Liver (tissue), 9 donors: Measurements from ENCODE around the gene JAK2. TPM values are rescaled to one million over a fixed set of nuclear protein-coding genes. Genes with fewer than 3 reads are reported as not detected.

Experiments
- DNase-seq: peaks from one replicate; pipeline ENCODE4 v3.0.0-alpha.2; 2017; ENCODE audit warnings: low spot score
- H3K27ac ChIP-seq, 2 donors: one replicate each; pipeline ENCODE4 v1.7.0; 2013; ENCODE audit warnings: inconsistent platforms in 2 of 2, low read length in 2 of 2, control low read depth in 1 of 2, low read depth in 1 of 2, mild to moderate bottlenecking in 1 of 2
- H3K27me3 ChIP-seq, 4 donors: one replicate each; pipeline versions ENCODE4 v1.6.1 to v1.7.0; 2013; ENCODE audit warnings: low read length in 3 of 4, inconsistent platforms in 1 of 4, mild to moderate bottlenecking in 1 of 4, moderate library complexity in 1 of 4; ENCODE audit not compliant: control insufficient read depth in 4 of 4, insufficient read depth in 4 of 4
- H3K36me3 ChIP-seq, 4 donors: one replicate each; pipeline versions ENCODE4 v1.6.1 to v1.7.0; 2013; ENCODE audit warnings: low read length in 3 of 4, mild to moderate bottlenecking in 3 of 4, low read depth in 1 of 4, moderate library complexity in 1 of 4; ENCODE audit not compliant: control insufficient read depth in 4 of 4, insufficient read depth in 3 of 4
- H3K4me1 ChIP-seq, 4 donors: one replicate each; pipeline versions ENCODE4 v1.6.1 to v1.7.0; 2013; ENCODE audit warnings: low read length in 3 of 4, mild to moderate bottlenecking in 3 of 4, moderate library complexity in 1 of 4; ENCODE audit not compliant: control insufficient read depth in 4 of 4, insufficient read depth in 4 of 4
- H3K4me3 ChIP-seq, 3 donors: one replicate each; pipeline versions ENCODE4 v1.6.1 to v1.7.0; 2013; ENCODE audit warnings: low read length in 3 of 3, control low read depth in 1 of 3, low read depth in 1 of 3, mild to moderate bottlenecking in 1 of 3
- H3K9ac ChIP-seq, 2 donors: one replicate each; pipeline ENCODE4 v1.7.0; 2013; ENCODE audit warnings: low read length in 2 of 2, mild to moderate bottlenecking in 2 of 2, moderate library complexity in 2 of 2, control low read depth in 1 of 2, low read depth in 1 of 2
- H3K9me3 ChIP-seq, 4 donors: one replicate each; pipeline versions ENCODE4 v1.6.1 to v1.7.0; 2013; ENCODE audit warnings: low read length in 3 of 4; ENCODE audit not compliant: control insufficient read depth in 4 of 4
- ATF3 ChIP-seq: IDR thresholded peaks from 2 replicates; pipeline ENCODE4 v1.6.1; 2016; ENCODE audit warnings: antibody characterized with exemption
- EGR1 ChIP-seq, 2 donors: IDR thresholded peaks; 2 replicates each; pipeline ENCODE4 v1.6.1; 2016 to 2018; ENCODE audit warnings: antibody characterized with exemption in 2 of 2, low read depth in 2 of 2
- FOXA2 ChIP-seq: IDR thresholded peaks from 2 replicates; pipeline ENCODE4 v1.6.1; 2016; ENCODE audit warnings: antibody characterized with exemption
- GABPA ChIP-seq, 2 donors: IDR thresholded peaks in 1 of 2; conservative IDR thresholded peaks in 1 of 2; 2 replicates each; pipeline ENCODE4 v1.6.1; 2016; ENCODE audit warnings: antibody characterized with exemption in 2 of 2, mild to moderate bottlenecking in 1 of 2, moderate library complexity in 1 of 2
- HNF4A ChIP-seq, 2 donors: conservative IDR thresholded peaks; 2 replicates each; pipeline ENCODE4 v1.6.1; 2016; ENCODE audit warnings: antibody characterized with exemption in 2 of 2, mild to moderate bottlenecking in 2 of 2
- HNF4G ChIP-seq: IDR thresholded peaks from 2 replicates; pipeline ENCODE4 v1.6.1; 2016; ENCODE audit warnings: antibody characterized with exemption
- JUND ChIP-seq, 2 donors: IDR thresholded peaks; 2 replicates each; pipeline ENCODE4 v1.6.1; 2016; ENCODE audit warnings: antibody characterized with exemption in 2 of 2
- MAX ChIP-seq: IDR thresholded peaks from 2 replicates; pipeline ENCODE4 v1.6.1; 2016; ENCODE audit warnings: antibody characterized with exemption
- NR2F2 ChIP-seq: IDR thresholded peaks from 2 replicates; pipeline ENCODE4 v1.6.1; 2016; ENCODE audit warnings: antibody characterized with exemption
- RAD21 ChIP-seq, 2 donors: IDR thresholded peaks; 2 replicates each; pipeline ENCODE4 v1.6.1; 2016; ENCODE audit warnings: antibody characterized with exemption in 2 of 2, mild to moderate bottlenecking in 2 of 2
- RXRA ChIP-seq, 2 donors: IDR thresholded peaks; 2 replicates each; pipeline ENCODE4 v1.6.1; 2017 to 2018; ENCODE audit warnings: antibody characterized with exemption in 2 of 2, mild to moderate bottlenecking in 1 of 2
- SP1 ChIP-seq: IDR thresholded peaks from 2 replicates; pipeline ENCODE4 v1.6.1; 2018; ENCODE audit warnings: antibody characterized with exemption, mild to moderate bottlenecking
- TAF1 ChIP-seq: conservative IDR thresholded peaks from 2 replicates; pipeline ENCODE4 v1.6.1; 2016; ENCODE audit warnings: antibody characterized with exemption, mild to moderate bottlenecking
- YY1 ChIP-seq: IDR thresholded peaks from 2 replicates; pipeline ENCODE4 v1.6.1; 2016; ENCODE audit warnings: antibody characterized with exemption, mild to moderate bottlenecking
- ZBTB33 ChIP-seq: IDR thresholded peaks from 2 replicates; pipeline ENCODE4 v1.6.1; 2016; ENCODE audit warnings: antibody characterized with exemption
- WGBS: extraction: QIAGEN DNeasy Blood & Tissue Kit; methylation state at CpG from one replicate; pipeline ENCODE4 v1.1.7; 2013; 5-methylcytosine and 5-hydroxymethylcytosine counted together
- polyA plus RNA-seq, 2 donors: library from polyadenylated mRNA; stranded (reverse) in 1 of 2; unstranded in 1 of 2; fragments of 200-250 nt in 1 of 2; fragments of >200 nt in 1 of 2; fragmentation: Nextera tagmentation in 1 of 2; extraction: Ambion mirVana in 1 of 2; gene quantifications; one replicate each; pipeline versions ENCODE4 v1.2.1 to v1.2.3, GENCODE V29; 2013 to 2015
- total RNA-seq, 2 donors: library from RNA; depleted of rRNA; stranded (reverse); fragments of >200 nt; gene quantifications; one replicate each; pipeline ENCODE4 v1.2.3, GENCODE V29; 2014
- TF ChIP-seq, protein P1 (sequence below): fragments of 150-350 bp; IDR thresholded peaks from 2 replicates; pipeline ENCODE4 v1.5.1; 2017; ENCODE audit warnings: improper control_type of control experiment, low read depth, low read length; ENCODE audit not compliant: missing input control
- TF ChIP-seq, protein P2 (sequence below): IDR thresholded peaks from 2 replicates; pipeline ENCODE4 v1.6.1; 2016; ENCODE audit warnings: antibody characterized with exemption, mild to moderate bottlenecking
- donor health status: healthy.
- donor health status: healthy.
- donor health status: healthy.
- donor health status: healthy.
- donor health status: healthy.

Gene JAK2
- total and polyA plus RNA-seq, 4 donors: 1.5 to 21.5 (median 5.1) TPM

DNA sequence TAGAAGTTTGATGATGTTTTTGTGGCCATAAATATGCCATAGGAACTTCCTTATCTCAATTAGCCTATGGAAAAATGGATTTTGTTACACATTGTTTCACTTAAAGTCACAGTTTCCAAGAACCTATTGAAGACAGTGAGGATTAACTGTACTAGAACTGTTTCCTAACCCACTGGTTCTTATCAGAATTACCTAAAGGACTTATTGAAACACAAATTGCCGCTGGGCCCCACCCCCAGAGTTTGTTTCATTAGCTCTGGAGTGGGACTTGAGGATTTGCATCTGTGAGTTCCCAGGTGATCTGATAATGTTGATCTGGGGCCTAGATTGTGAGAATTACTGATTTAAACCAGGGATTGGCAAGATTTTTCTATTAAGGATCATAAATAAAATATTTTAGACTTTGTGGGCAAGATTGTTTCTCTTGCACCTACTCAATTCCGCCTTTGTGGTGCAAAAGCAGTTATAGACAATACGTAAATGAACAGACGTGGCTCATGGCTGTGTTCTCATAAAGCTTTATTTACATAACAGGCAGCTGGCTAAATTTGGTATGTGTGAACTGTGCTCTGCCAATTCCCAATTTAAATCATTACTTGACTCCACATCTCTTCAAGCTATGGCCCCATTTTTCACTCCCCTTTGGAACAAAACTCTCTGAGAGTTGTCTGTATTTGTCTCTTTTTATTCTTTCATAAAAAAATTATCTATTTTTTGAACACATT lies 9.3 kb downstream of the JAK2 start:
- H3K36me3 ChIP-seq: peaks cover 0 to 16% (median 5%) of the 10 kb centered on the region in 4 donors
- H3K9me3 ChIP-seq: no peaks in the 10 kb centered on the region
- no peak overlapping the region for H3K4me3 ChIP-seq
- no peak overlapping the region for H3K27ac ChIP-seq
- TF ChIP-seq ATF3 (no peak), RAD21 (IDR thresholded peaks at IDR 0.05) (no peak), FOXA2 (no peak), HNF4A (conservative IDR thresholded peaks at IDR 0.05) (no peak), HNF4G (no peak), GABPA (IDR thresholded peaks at IDR 0.05 in 1 of 2, conservative IDR thresholded peaks at IDR 0.05 in 1 of 2) (no peak), ZBTB33 (no peak), MAX (no peak), EGR1 (IDR thresholded peaks at IDR 0.05; ENCODE audit: low read depth in 2 of 2) (no peak)
- no peak for DNase-seq
- WGBS: 77% methylated on average over 4 of the region's 4 CpGs
- H3K4me1 ChIP-seq: peaks cover 0 to 9% (median 3%) of the 10 kb centered on the region in 4 donors
- H3K9ac ChIP-seq: no peak overlapping the region
- no peaks in the 10 kb centered on the region for H3K27me3 ChIP-seq

DNA sequence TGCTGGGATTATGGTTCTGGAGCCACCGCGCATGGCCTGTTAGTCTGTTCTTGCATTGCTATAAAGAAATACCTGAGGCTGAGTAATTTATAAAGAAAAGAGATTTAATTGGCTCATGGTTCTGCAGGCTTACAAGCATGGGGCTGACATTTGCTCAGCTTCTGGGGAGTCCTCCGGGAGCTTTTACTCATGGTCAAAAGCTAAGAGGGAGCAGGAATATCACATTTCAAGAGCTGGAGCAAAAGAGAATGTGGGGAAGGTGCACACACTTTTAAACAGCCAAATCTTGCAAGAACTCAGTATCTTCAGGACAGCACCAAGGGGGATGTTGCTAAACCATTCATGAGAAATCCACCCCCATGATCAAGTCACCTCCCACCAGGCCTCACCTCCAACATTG lies 12.1 kb downstream of the JAK2 start:
- no peaks in the 10 kb centered on the region for H3K9me3 ChIP-seq
- no peak overlapping the region for H3K9ac ChIP-seq
- no peaks in the 10 kb centered on the region for H3K27me3 ChIP-seq
- WGBS: 85% methylated on average over 3 of the region's 3 CpGs
- peaks cover 0 to 11% (median 4%) of the 10 kb centered on the region in 4 donors for H3K36me3 ChIP-seq
- no peak overlapping the region for H3K27ac ChIP-seq
- H3K4me3 ChIP-seq: no peak overlapping the region
- TF ChIP-seq YY1: no peak
- TF ChIP-seq GABPA (IDR thresholded peaks at IDR 0.05 in 1 of 2, conservative IDR thresholded peaks at IDR 0.05 in 1 of 2): no peak
- TF ChIP-seq JUND (IDR thresholded peaks at IDR 0.05): no peak
- no peak for TF ChIP-seq SP1
- TF ChIP-seq EGR1 (IDR thresholded peaks at IDR 0.05; ENCODE audit: low read depth in 2 of 2): no peak
- TF ChIP-seq FOXA2: no peak
- TF ChIP-seq HNF4A (conservative IDR thresholded peaks at IDR 0.05): no peak
- no peak for TF ChIP-seq RXRA (IDR thresholded peaks at IDR 0.05)
- TF ChIP-seq ZBTB33: no peak
- TF ChIP-seq, protein P1, sequence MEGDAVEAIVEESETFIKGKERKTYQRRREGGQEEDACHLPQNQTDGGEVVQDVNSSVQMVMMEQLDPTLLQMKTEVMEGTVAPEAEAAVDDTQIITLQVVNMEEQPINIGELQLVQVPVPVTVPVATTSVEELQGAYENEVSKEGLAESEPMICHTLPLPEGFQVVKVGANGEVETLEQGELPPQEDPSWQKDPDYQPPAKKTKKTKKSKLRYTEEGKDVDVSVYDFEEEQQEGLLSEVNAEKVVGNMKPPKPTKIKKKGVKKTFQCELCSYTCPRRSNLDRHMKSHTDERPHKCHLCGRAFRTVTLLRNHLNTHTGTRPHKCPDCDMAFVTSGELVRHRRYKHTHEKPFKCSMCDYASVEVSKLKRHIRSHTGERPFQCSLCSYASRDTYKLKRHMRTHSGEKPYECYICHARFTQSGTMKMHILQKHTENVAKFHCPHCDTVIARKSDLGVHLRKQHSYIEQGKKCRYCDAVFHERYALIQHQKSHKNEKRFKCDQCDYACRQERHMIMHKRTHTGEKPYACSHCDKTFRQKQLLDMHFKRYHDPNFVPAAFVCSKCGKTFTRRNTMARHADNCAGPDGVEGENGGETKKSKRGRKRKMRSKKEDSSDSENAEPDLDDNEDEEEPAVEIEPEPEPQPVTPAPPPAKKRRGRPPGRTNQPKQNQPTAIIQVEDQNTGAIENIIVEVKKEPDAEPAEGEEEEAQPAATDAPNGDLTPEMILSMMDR: no peak
- TF ChIP-seq MAX: no peak
- TF ChIP-seq, protein P2, sequence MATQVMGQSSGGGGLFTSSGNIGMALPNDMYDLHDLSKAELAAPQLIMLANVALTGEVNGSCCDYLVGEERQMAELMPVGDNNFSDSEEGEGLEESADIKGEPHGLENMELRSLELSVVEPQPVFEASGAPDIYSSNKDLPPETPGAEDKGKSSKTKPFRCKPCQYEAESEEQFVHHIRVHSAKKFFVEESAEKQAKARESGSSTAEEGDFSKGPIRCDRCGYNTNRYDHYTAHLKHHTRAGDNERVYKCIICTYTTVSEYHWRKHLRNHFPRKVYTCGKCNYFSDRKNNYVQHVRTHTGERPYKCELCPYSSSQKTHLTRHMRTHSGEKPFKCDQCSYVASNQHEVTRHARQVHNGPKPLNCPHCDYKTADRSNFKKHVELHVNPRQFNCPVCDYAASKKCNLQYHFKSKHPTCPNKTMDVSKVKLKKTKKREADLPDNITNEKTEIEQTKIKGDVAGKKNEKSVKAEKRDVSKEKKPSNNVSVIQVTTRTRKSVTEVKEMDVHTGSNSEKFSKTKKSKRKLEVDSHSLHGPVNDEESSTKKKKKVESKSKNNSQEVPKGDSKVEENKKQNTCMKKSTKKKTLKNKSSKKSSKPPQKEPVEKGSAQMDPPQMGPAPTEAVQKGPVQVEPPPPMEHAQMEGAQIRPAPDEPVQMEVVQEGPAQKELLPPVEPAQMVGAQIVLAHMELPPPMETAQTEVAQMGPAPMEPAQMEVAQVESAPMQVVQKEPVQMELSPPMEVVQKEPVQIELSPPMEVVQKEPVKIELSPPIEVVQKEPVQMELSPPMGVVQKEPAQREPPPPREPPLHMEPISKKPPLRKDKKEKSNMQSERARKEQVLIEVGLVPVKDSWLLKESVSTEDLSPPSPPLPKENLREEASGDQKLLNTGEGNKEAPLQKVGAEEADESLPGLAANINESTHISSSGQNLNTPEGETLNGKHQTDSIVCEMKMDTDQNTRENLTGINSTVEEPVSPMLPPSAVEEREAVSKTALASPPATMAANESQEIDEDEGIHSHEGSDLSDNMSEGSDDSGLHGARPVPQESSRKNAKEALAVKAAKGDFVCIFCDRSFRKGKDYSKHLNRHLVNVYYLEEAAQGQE: no peak
- TF ChIP-seq ATF3: no peak
- no peak for TF ChIP-seq NR2F2
- no peak for TF ChIP-seq HNF4G
- TF ChIP-seq TAF1: no peak
- no peak for TF ChIP-seq RAD21 (IDR thresholded peaks at IDR 0.05)
- no peak for DNase-seq
- peaks cover 0 to 9% (median 0%) of the 10 kb centered on the region in 4 donors for H3K4me1 ChIP-seq
